Astrocyte (in vitro differentiated cells and primary cell): Measurements from ENCODE around the gene KRTAP5-1.

Experiments
- EZH2 ChIP-seq: IDR thresholded peaks from 2 replicates; pipeline ENCODE4 v1.6.1; 2012; ENCODE audit warnings: mild to moderate bottlenecking, low read length, inconsistent platforms; ENCODE audit not compliant: insufficient read depth
- TF ChIP-seq, protein P1 (sequence below): IDR thresholded peaks from 2 replicates; pipeline ENCODE4 v1.5.1; 2011; ENCODE audit warnings: low read depth, mild to moderate bottlenecking, inconsistent platforms, low read length, moderate library complexity; ENCODE audit not compliant: insufficient read depth

DNA sequence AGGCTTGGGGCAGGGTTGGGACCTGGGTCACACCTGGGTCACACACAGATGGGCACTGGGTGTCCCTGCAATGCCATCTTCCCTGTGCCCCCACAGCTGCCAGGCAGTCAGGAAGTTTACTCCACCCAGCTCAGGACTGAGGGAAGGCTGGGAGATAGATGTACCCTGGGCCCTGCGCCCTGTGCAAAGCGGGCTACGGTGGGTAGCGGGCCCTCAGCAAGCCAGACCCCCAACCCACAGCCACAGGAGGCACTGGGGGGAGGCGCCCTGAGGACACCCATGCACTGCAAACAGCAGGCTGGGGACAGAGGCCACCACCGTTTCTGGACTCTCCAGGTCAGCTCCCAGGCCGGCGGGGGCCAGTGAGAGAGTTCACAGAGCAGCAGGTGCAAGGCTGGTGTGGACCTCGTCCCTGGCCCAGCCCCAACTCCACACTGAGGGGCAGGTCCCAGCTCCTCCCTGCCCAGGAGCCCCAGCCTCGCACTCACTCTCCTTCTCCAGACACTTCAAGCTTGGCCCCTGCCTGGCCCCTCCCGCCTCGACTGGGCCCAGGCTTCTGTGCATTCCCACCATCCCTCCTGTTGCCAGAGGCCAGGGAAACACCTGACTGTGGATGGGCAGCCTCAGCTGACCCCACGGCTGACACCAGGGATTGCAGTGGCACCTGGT is 17.9 kb downstream of the KRTAP5-1 start:
- TF ChIP-seq EZH2: no peak
- TF ChIP-seq, protein P1, sequence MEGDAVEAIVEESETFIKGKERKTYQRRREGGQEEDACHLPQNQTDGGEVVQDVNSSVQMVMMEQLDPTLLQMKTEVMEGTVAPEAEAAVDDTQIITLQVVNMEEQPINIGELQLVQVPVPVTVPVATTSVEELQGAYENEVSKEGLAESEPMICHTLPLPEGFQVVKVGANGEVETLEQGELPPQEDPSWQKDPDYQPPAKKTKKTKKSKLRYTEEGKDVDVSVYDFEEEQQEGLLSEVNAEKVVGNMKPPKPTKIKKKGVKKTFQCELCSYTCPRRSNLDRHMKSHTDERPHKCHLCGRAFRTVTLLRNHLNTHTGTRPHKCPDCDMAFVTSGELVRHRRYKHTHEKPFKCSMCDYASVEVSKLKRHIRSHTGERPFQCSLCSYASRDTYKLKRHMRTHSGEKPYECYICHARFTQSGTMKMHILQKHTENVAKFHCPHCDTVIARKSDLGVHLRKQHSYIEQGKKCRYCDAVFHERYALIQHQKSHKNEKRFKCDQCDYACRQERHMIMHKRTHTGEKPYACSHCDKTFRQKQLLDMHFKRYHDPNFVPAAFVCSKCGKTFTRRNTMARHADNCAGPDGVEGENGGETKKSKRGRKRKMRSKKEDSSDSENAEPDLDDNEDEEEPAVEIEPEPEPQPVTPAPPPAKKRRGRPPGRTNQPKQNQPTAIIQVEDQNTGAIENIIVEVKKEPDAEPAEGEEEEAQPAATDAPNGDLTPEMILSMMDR: no peak
